ENCODE data around the gene CT47A7. TPM values are rescaled to one million over a fixed set of nuclear protein-coding genes. Genes with fewer than 3 reads are reported as not detected.
A peak's percentile ranks its signal among the peaks of the same experiment; 100 is the strongest.
"Not testable (repeated sequence)": the region's sequence is repeated elsewhere in the genome, so short reads cannot be mapped to it uniquely, and the experiment has no call there.

The CT47A7 gene
- total RNA-seq = not detected
- polyA plus RNA-seq = not detected

DNA sequence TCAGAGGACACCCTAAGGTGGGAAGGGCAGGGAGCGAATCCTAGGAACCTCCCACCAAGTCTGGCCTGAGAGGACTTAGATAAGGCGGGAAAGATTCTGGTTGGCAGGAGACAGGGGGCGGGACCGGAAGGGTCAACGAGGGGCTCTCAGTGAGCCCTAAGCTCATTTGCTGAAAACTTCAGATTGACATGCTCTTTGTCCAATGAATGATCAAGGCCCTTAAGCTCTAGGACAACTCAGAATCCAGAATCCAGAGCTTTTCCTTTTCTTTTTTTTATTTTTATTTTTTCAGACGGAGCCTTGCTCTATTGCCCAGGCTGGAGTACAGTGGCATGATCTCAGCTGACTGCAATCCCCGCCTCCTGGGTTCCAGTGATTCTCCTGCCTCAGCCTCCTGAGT lies at the start of gene CT47A7:
Gene CT47A7 (minus strand): TSS at position 101 of the 400 bp plus-strand sequence. CDS start 255 bp downstream, outside the sequence.
- no CpG with 5 or more reads among the region's 7 CpGs for WGBS
- DNase-seq (ENCODE audit: low spot score); H3K27ac ChIP-seq (ENCODE audit: low read depth in 1 of 2, low read length in 2 of 2); H3K4me1 ChIP-seq (ENCODE audit: control insufficient read depth in 4 of 4, insufficient read depth in 4 of 4, low read length in 3 of 4); H3K9ac ChIP-seq (ENCODE audit: low read depth in 1 of 2, low read length in 2 of 2); H3K4me3 ChIP-seq (ENCODE audit: low read depth in 1 of 3, low read length in 3 of 3); H3K27me3 ChIP-seq (ENCODE audit: control insufficient read depth in 4 of 4, insufficient read depth in 4 of 4, low read length in 3 of 4); H3K36me3 ChIP-seq (ENCODE audit: control insufficient read depth in 4 of 4, insufficient read depth in 3 of 4, low read depth in 1 of 4, low read length in 3 of 4); H3K9me3 ChIP-seq (ENCODE audit: control insufficient read depth in 4 of 4, low read length in 3 of 4): not testable (repeated sequence)

DNA sequence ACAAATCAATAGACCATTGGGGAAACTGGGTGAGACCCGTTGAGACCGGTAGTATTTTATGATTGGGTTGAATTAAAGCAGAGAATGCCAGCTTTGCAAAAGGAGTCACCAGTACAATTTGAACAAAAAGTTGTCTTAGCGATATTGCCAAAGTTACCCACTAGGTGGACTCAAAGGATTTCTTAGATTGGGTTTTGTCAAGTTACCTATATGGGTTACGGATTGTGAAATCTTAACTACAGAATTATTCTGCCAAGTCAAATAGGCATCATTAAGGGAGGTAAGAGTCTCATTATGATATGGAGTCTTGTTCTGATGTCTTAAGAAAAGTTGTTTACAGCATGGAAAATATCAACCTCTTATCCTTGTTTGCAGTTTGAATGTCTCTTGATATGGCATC lies 44.2 kb upstream of the CT47A7 start:
- H3K36me3 ChIP-seq (ENCODE audit: control insufficient read depth in 4 of 4, insufficient read depth in 3 of 4, low read depth in 1 of 4, low read length in 3 of 4) = no peaks in the 10 kb centered on the region
- TF ChIP-seq RAD21 (IDR thresholded peaks at IDR 0.05) (peak; percentile 73 to 83), GABPA (IDR thresholded peaks at IDR 0.05 in 1 of 2, conservative IDR thresholded peaks at IDR 0.05 in 1 of 2) (no peak)
- TF ChIP-seq, protein P1, sequence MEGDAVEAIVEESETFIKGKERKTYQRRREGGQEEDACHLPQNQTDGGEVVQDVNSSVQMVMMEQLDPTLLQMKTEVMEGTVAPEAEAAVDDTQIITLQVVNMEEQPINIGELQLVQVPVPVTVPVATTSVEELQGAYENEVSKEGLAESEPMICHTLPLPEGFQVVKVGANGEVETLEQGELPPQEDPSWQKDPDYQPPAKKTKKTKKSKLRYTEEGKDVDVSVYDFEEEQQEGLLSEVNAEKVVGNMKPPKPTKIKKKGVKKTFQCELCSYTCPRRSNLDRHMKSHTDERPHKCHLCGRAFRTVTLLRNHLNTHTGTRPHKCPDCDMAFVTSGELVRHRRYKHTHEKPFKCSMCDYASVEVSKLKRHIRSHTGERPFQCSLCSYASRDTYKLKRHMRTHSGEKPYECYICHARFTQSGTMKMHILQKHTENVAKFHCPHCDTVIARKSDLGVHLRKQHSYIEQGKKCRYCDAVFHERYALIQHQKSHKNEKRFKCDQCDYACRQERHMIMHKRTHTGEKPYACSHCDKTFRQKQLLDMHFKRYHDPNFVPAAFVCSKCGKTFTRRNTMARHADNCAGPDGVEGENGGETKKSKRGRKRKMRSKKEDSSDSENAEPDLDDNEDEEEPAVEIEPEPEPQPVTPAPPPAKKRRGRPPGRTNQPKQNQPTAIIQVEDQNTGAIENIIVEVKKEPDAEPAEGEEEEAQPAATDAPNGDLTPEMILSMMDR (IDR thresholded peaks at IDR 0.05; ENCODE audit: low read depth, low read length, missing input control) = peak; percentile 39
- no peak overlapping the region for H3K9ac ChIP-seq (ENCODE audit: low read depth in 1 of 2, low read length in 2 of 2)
- no peaks in the 10 kb centered on the region for H3K27me3 ChIP-seq (ENCODE audit: control insufficient read depth in 4 of 4, insufficient read depth in 4 of 4, low read length in 3 of 4)
- no peak overlapping the region for H3K4me3 ChIP-seq (ENCODE audit: low read depth in 1 of 3, low read length in 3 of 3)
- no peak for DNase-seq (ENCODE audit: low spot score)
- no peaks in the 10 kb centered on the region for H3K4me1 ChIP-seq (ENCODE audit: control insufficient read depth in 4 of 4, insufficient read depth in 4 of 4, low read length in 3 of 4)
- H3K27ac ChIP-seq (ENCODE audit: low read depth in 1 of 2, low read length in 2 of 2) = no peak overlapping the region
- 37% methylated on average over 4 of the region's 4 CpGs for WGBS
- H3K9me3 ChIP-seq (ENCODE audit: control insufficient read depth in 4 of 4, low read length in 3 of 4) = no peaks in the 10 kb centered on the region

DNA sequence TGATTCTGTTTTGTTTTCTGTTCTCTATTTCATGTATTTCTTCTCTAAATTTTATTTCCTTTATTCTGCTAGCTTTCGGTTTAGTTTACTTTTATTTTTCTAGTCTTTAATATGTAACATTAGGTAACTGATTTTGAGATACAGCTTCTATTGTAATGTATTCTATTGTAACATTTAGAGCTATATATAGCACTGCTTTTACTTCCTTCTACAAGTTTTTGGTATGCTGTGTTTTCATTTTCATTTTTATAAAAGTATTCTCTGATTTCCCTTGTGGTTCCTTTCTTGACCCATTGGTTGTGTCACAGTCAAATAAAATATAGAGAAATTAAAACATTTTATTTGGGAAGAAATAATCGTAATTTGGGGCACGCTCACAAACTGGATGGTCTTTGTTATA lies 43.0 kb upstream of the CT47A7 start:
- Histone ChIP-seq H3K4me1 (ENCODE audit: control insufficient read depth in 4 of 4, insufficient read depth in 4 of 4, low read length in 3 of 4) (no peaks in the 10 kb centered on the region), H3K9me3 (ENCODE audit: control insufficient read depth in 4 of 4, low read length in 3 of 4) (no peaks in the 10 kb centered on the region), H3K36me3 (ENCODE audit: control insufficient read depth in 4 of 4, insufficient read depth in 3 of 4, low read depth in 1 of 4, low read length in 3 of 4) (no peaks in the 10 kb centered on the region), H3K9ac (ENCODE audit: low read depth in 1 of 2, low read length in 2 of 2) (no peak overlapping the region), H3K27ac (ENCODE audit: low read depth in 1 of 2, low read length in 2 of 2) (no peak overlapping the region), H3K27me3 (ENCODE audit: control insufficient read depth in 4 of 4, insufficient read depth in 4 of 4, low read length in 3 of 4) (no peaks in the 10 kb centered on the region), H3K4me3 (ENCODE audit: low read depth in 1 of 3, low read length in 3 of 3) (no peak overlapping the region)
- no peak for DNase-seq (ENCODE audit: low spot score)
- TF ChIP-seq NR2F2 (IDR thresholded peaks at IDR 0.05) (no peak), TAF1 (conservative IDR thresholded peaks at IDR 0.05) (no peak), RAD21 (IDR thresholded peaks at IDR 0.05) (no peak), JUND (IDR thresholded peaks at IDR 0.05) (no peak), GABPA (IDR thresholded peaks at IDR 0.05 in 1 of 2, conservative IDR thresholded peaks at IDR 0.05 in 1 of 2) (no peak), SP1 (IDR thresholded peaks at IDR 0.05) (no peak)
- 81% methylated on average over 3 of the region's 3 CpGs for WGBS

DNA sequence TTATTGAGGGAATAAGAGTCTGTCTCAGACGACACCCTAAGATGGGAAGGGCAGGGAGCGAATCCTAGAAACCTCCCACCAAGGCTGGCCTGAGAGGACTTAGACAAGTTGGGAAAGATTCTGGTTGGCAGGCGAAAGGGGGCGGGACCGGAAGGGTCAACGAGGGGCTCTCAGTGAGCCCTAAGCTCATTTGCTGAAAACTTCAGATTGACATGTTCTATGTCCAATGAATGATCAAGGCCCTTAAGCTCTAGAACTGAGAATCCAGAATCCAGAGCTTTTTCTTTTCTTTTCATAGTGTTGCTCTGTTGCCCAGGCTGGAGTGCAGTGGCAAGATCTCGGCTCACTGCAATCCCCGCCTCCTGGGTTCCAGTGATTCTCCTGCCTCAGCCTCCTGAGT lies 29.3 kb upstream of the CT47A7 start, which contains the start of gene CT47A1:
Gene CT47A1 (minus strand): TSS at position 101 of the 400 bp plus-strand sequence. CDS start 231 bp downstream, outside the sequence.
- no CpG with 5 or more reads among the region's 8 CpGs for WGBS
- not testable (repeated sequence) for H3K9me3 ChIP-seq (ENCODE audit: control insufficient read depth in 4 of 4, low read length in 3 of 4); H3K27me3 ChIP-seq (ENCODE audit: control insufficient read depth in 4 of 4, insufficient read depth in 4 of 4, low read length in 3 of 4); H3K4me3 ChIP-seq (ENCODE audit: low read depth in 1 of 3, low read length in 3 of 3); H3K27ac ChIP-seq (ENCODE audit: low read depth in 1 of 2, low read length in 2 of 2); H3K36me3 ChIP-seq (ENCODE audit: control insufficient read depth in 4 of 4, insufficient read depth in 3 of 4, low read depth in 1 of 4, low read length in 3 of 4); DNase-seq (ENCODE audit: low spot score); H3K9ac ChIP-seq (ENCODE audit: low read depth in 1 of 2, low read length in 2 of 2); H3K4me1 ChIP-seq (ENCODE audit: control insufficient read depth in 4 of 4, insufficient read depth in 4 of 4, low read length in 3 of 4)

Small RNA genes within 50 kb of the gene (small RNA-seq; reads per million reads assigned to genes)
- gene AL670379.1 (not detected), gene AL670379.10 (not detected), gene AL670379.11 (not detected), gene AL670379.12 (not detected), gene AL670379.2 (not detected), gene AL670379.3 (not detected), gene AL670379.4 (not detected), gene AL670379.5 (not detected), gene AL670379.6 (not detected), gene AL670379.7 (not detected), gene AL670379.8 (not detected), gene AL670379.9 (not detected)

Other genes with a start within 250 kb of the CT47A7 start
- not detected for gene CT47B1, start 80.7 kb downstream of the CT47A7 start, total RNA-seq
- not detected for gene CT47B1, start 80.7 kb downstream of the CT47A7 start, polyA plus RNA-seq
- not detected for gene CT47A11, start 19.4 kb downstream of the CT47A7 start, total RNA-seq
- gene CT47A11, start 19.4 kb downstream of the CT47A7 start, polyA plus RNA-seq = not detected
- gene CT47A10, start 14.6 kb downstream of the CT47A7 start, total RNA-seq = not detected
- not detected for gene CT47A10, start 14.6 kb downstream of the CT47A7 start, polyA plus RNA-seq
- not detected for gene CT47A9, start 9.7 kb downstream of the CT47A7 start, total RNA-seq
- not detected for gene CT47A9, start 9.7 kb downstream of the CT47A7 start, polyA plus RNA-seq
- not detected for gene CT47A8, start 4.9 kb downstream of the CT47A7 start, total RNA-seq
- gene CT47A8, start 4.9 kb downstream of the CT47A7 start, polyA plus RNA-seq = not detected
- not detected for gene CT47A6, start 4.9 kb upstream of the CT47A7 start, total RNA-seq
- not detected for gene CT47A6, start 4.9 kb upstream of the CT47A7 start, polyA plus RNA-seq
- gene CT47A5, start 9.7 kb upstream of the CT47A7 start, total RNA-seq = not detected
- gene CT47A5, start 9.7 kb upstream of the CT47A7 start, polyA plus RNA-seq = not detected
- not detected for gene CT47A4, start 14.6 kb upstream of the CT47A7 start, total RNA-seq
- not detected for gene CT47A4, start 14.6 kb upstream of the CT47A7 start, polyA plus RNA-seq
- not detected for gene CT47A3, start 19.5 kb upstream of the CT47A7 start, total RNA-seq
- not detected for gene CT47A3, start 19.5 kb upstream of the CT47A7 start, polyA plus RNA-seq
- gene CT47A2, start 24.3 kb upstream of the CT47A7 start, total RNA-seq = not detected
- gene CT47A2, start 24.3 kb upstream of the CT47A7 start, polyA plus RNA-seq = not detected
- gene CT47A1, start 29.2 kb upstream of the CT47A7 start, total RNA-seq = not detected
- gene CT47A1, start 29.2 kb upstream of the CT47A7 start, polyA plus RNA-seq = not detected
- gene GLUD2, start 91.0 kb upstream of the CT47A7 start, total RNA-seq = 10 to 100 TPM; 11.3 to 24.3 TPM
- gene GLUD2, start 91.0 kb upstream of the CT47A7 start, polyA plus RNA-seq = 1 to 10 TPM; 2.8 to 5.7 TPM